PFSK-1 (cell line): Measurements from ENCODE around the gene MOSMO. TPM values are rescaled to one million over a fixed set of nuclear protein-coding genes. Genes with fewer than 3 reads are reported as not detected.

Experiments used
- FOXP2 ChIP-seq: optimal IDR thresholded peaks from 2 replicates; pipeline ENCODE3; 2011; ENCODE audit warnings: borderline replicate concordance, control low read depth, inconsistent platforms; ENCODE audit not compliant: insufficient read depth; ENCODE audit errors: extremely low read length, extremely low read depth
- POLR2AphosphoS5 ChIP-seq: IDR thresholded peaks from 2 replicates; pipeline ENCODE4 v1.6.1; 2012; ENCODE audit warnings: low read depth, mild to moderate bottlenecking, control low read depth, low read length, moderate library complexity
- REST ChIP-seq, 2 experiments: IDR thresholded peaks; 2 replicates each; pipeline versions ENCODE4 v1.6.1 to v1.8.0; 2011 to 2012; ENCODE audit warnings: low read depth in 2 of 2, low read length in 2 of 2, control low read depth in 1 of 2, inconsistent platforms in 1 of 2, mild to moderate bottlenecking in 1 of 2, moderate library complexity in 1 of 2; ENCODE audit not compliant: insufficient read depth in 1 of 2
- SIN3A ChIP-seq: IDR thresholded peaks from 2 replicates; pipeline ENCODE4 v1.6.1; 2012; ENCODE audit warnings: mild to moderate bottlenecking, low read length, moderate library complexity, borderline replicate concordance; ENCODE audit not compliant: insufficient read depth
- TAF1 ChIP-seq: IDR thresholded peaks from 2 replicates; pipeline ENCODE4 v1.6.1; 2012; ENCODE audit warnings: low read length, control low read depth, borderline replicate concordance; ENCODE audit not compliant: insufficient read depth
- polyA plus RNA-seq: library from polyadenylated mRNA; unstranded; fragments of >200 nt; gene quantifications from one replicate; pipeline ENCODE4 v1.2.1, GENCODE V29; 2012; ENCODE audit warnings: low read depth, missing spikeins; ENCODE audit not compliant: insufficient read length

MOSMO gene
- 5.7 TPM for polyA plus RNA-seq

- TF ChIP-seq REST (IDR thresholded peaks at IDR 0.05; ENCODE audit: insufficient read depth in 1 of 2, low read depth in 2 of 2, low read length in 2 of 2) (peak in 1 of 2 experiments; percentile 68; a peak in 1 of 4 replicates), TAF1 (no peak), POLR2AphosphoS5 (no peak), FOXP2 (peak; percentile 9), SIN3A (no peak)
Observed at GRCh38 chr16:22007509-22008214, at the start of gene MOSMO. MOSMO (plus strand) TSS chr16:22008111; CDS start chr16:22008302, 191 bp downstream.

GRCh38 chr16:21959050-21959449, 48.9 kb upstream of the MOSMO start:
- no peak for TF ChIP-seq SIN3A
- no peak for TF ChIP-seq FOXP2

GRCh38 chr16:21962475-21962874, 45.4 kb upstream of the MOSMO start:
- TF ChIP-seq FOXP2 = no peak
- no peak for TF ChIP-seq TAF1
- TF ChIP-seq REST (IDR thresholded peaks at IDR 0.05; ENCODE audit: insufficient read depth in 1 of 2, low read depth in 2 of 2, low read length in 2 of 2) = no peak

GRCh38 chr16:21963887-21964286, 44.0 kb upstream of the MOSMO start:
- TF ChIP-seq TAF1 (no peak), SIN3A (no peak), REST (IDR thresholded peaks at IDR 0.05; ENCODE audit: insufficient read depth in 1 of 2, low read depth in 2 of 2, low read length in 2 of 2) (no peak), FOXP2 (no peak), POLR2AphosphoS5 (no peak)

- TF ChIP-seq SIN3A (no peak), TAF1 (no peak), POLR2AphosphoS5 (no peak), FOXP2 (no peak), REST (IDR thresholded peaks at IDR 0.05; ENCODE audit: insufficient read depth in 1 of 2, low read depth in 2 of 2, low read length in 2 of 2) (no peak)
Observed at GRCh38 chr16:21964353-21964752, 43.6 kb upstream of the MOSMO start.
